Thymus (tissue), 11 donors: ENCODE measurements around the gene KIF16B. TPM values are rescaled to one million over a fixed set of nuclear protein-coding genes. Genes with fewer than 3 reads are reported as not detected.

Experiments
- DNase-seq, 9 donors: peaks; one replicate each; pipeline ENCODE4 v3.0.0-alpha.2; 2013; ENCODE audit warnings: low spot score in 9 of 9, low read depth in 6 of 9, missing footprints in 1 of 9
- H3K27ac ChIP-seq, 2 donors: one replicate each; pipeline ENCODE4 v1.5.1; 2013; ENCODE audit warnings: control low read depth in 1 of 2, low read depth in 1 of 2, low read length in 1 of 2, mild to moderate bottlenecking in 1 of 2, moderate library complexity in 1 of 2
- H3K27me3 ChIP-seq, 2 donors: one replicate each; pipeline ENCODE4 v1.5.1; 2013; ENCODE audit warnings: low read length in 1 of 2; ENCODE audit not compliant: control insufficient read depth in 2 of 2, insufficient read depth in 1 of 2
- H3K36me3 ChIP-seq, 2 donors: one replicate each; pipeline ENCODE4 v1.5.1; 2013; ENCODE audit warnings: low read length in 1 of 2, mild to moderate bottlenecking in 1 of 2, moderate library complexity in 1 of 2; ENCODE audit not compliant: control insufficient read depth in 2 of 2, insufficient read depth in 2 of 2
- H3K4me1 ChIP-seq, 2 donors: one replicate each; pipeline ENCODE4 v1.5.1; 2013; ENCODE audit warnings: low read length in 2 of 2; ENCODE audit not compliant: control insufficient read depth in 2 of 2, insufficient read depth in 2 of 2
- H3K4me3 ChIP-seq, 2 donors: one replicate each; pipeline ENCODE4 v1.5.1; 2013; ENCODE audit warnings: low read length in 2 of 2, control low read depth in 1 of 2, mild to moderate bottlenecking in 1 of 2
- H3K9me3 ChIP-seq, 2 donors: one replicate each; pipeline ENCODE4 v1.5.1; 2013; ENCODE audit warnings: low read length in 1 of 2, mild to moderate bottlenecking in 1 of 2; ENCODE audit not compliant: control insufficient read depth in 2 of 2, insufficient read depth in 1 of 2
- WGBS: extraction: QIAGEN DNeasy Blood & Tissue Kit; methylation state at CpG from one replicate; pipeline ENCODE4 v1.1.7; 2013; 5-methylcytosine and 5-hydroxymethylcytosine counted together
- polyA plus RNA-seq: library from polyadenylated mRNA; stranded (reverse); fragments of 200-250 nt; gene quantifications from one replicate; pipeline ENCODE4 v1.2.3, GENCODE V29; 2013
- total RNA-seq: library from RNA; stranded (reverse); fragments of 120-200 nt; gene quantifications from one replicate; pipeline ENCODE4 v1.2.4, GENCODE V29; 2013
- donor health status: healthy.

Gene KIF16B
- total and polyA plus RNA-seq, 2 donors: 5.2 to 6.7 TPM

DNA sequence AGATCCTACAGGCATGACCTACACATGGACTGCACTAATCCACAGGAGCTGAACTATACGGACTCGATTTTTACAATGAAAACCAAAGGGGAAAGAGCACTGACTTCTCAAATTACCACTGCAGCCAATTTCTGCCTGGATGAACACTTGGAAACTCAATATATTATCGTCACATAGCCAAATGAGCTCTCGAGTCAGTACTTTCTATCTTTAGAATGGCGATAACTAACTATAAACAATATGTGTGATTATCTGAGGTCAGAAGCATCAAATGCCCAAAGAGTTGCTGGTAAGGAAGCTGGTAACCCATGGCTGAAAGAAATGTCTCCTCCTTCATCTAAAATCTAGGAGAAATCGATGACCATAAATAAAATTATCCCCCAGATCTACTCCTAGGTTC lies 86.7 kb downstream of the KIF16B start:
- H3K4me3 ChIP-seq: no peak overlapping the region
- no peaks in the 10 kb centered on the region for H3K9me3 ChIP-seq
- 98% methylated on average over 6 of the region's 6 CpGs for WGBS
- no peaks in the 10 kb centered on the region for H3K36me3 ChIP-seq
- DNase-seq: no peak
- H3K27ac ChIP-seq: no peak overlapping the region
- H3K27me3 ChIP-seq: no peaks in the 10 kb centered on the region
- no peaks in the 10 kb centered on the region for H3K4me1 ChIP-seq

DNA sequence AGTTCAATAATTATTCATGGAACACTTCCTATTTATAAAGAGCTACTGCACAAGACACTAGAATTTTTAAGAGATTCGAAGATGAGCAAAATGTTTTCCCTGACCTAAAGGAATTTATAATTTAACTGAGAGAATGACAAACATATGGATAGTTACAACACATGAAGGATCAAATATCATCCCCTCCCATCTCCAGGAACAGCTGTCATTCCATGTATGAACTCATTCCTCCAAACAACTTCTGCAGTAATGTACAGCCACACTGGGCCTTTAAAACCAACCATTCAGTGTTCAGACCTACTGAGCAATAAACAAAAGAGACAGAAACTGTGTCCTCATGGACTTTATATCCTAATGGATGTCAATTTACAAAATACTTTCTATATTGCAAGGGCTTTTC lies 87.8 kb downstream of the KIF16B start:
- Histone ChIP-seq H3K27me3 (no peaks in the 10 kb centered on the region), H3K4me3 (no peak overlapping the region), H3K4me1 (no peaks in the 10 kb centered on the region), H3K27ac (no peak overlapping the region), H3K36me3 (no peaks in the 10 kb centered on the region), H3K9me3 (no peaks in the 10 kb centered on the region)
- 93% methylated on average over 1 of the region's 1 CpG for WGBS
- DNase-seq: no peak

DNA sequence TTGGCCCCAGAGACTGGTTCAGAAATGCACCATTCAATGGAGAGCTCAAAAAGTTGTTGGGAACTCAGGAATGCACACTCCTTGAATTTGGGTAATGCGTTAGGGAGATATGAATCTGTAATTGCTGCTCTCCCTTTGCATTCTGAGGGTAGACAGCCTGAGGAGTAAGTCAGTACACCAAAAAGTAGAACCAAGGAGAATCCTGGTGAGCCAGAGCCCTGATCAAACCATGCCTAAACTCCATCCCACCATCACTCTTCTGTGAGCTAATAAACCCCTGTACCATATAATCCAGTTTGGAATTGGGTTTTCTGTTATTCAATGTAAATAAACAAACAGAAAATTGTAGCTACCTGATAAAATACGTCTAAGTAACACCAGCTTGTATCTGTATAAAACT lies 90.2 kb downstream of the KIF16B start:
- Histone ChIP-seq H3K36me3 (no peaks in the 10 kb centered on the region), H3K4me1 (no peaks in the 10 kb centered on the region), H3K27ac (no peak overlapping the region), H3K9me3 (no peaks in the 10 kb centered on the region), H3K4me3 (no peak overlapping the region), H3K27me3 (no peaks in the 10 kb centered on the region)
- no peak for DNase-seq
- 96% methylated on average over 2 of the region's 2 CpGs for WGBS

DNA sequence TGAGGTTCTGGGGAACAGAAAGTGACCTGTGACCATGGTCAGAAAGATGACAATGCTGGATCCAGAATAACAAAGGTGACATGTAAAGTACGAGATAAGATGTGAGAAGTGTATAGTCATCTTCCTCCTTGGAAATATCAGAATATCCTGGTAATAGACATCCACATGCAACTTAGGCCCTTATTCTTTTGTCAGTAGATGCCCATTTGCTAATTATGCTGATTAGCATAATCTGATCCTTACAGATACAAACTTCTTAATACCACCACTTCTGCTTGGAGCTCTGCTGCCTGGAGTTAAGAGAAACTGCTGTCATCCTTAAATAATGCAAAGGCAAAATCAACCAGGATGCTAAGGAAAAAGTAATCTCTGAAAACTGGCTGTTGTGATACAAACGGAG lies 91.3 kb downstream of the KIF16B start:
- Histone ChIP-seq H3K36me3 (no peaks in the 10 kb centered on the region), H3K4me1 (no peaks in the 10 kb centered on the region), H3K27me3 (no peaks in the 10 kb centered on the region), H3K4me3 (no peak overlapping the region), H3K27ac (no peak overlapping the region), H3K9me3 (no peaks in the 10 kb centered on the region)
- WGBS: 98% methylated on average over 2 of the region's 2 CpGs
- DNase-seq: no peak

DNA sequence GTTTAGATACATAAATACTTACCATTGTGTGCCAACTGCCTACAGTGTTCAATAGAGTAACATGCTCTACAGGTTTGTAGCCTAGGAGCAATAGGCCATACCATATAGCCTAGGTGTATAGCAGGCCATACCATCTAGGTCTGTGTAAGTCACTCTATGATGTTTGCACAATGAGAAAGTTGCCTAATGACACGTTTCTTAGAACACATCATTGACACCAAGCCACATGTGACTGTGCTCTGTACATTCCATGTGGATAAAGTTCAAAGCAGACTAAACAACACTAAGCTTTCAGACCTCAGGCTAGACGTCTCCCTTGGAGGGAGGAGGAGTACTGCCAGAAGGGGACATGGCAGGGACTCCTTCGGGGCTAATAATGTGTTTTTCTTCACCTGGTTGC lies 93.6 kb downstream of the KIF16B start:
- 92% methylated on average over 3 of the region's 3 CpGs for WGBS
- Histone ChIP-seq H3K27me3 (no peaks in the 10 kb centered on the region), H3K4me3 (no peak overlapping the region), H3K27ac (no peak overlapping the region), H3K36me3 (no peaks in the 10 kb centered on the region), H3K9me3 (no peaks in the 10 kb centered on the region), H3K4me1 (no peaks in the 10 kb centered on the region)
- DNase-seq: no peak

DNA sequence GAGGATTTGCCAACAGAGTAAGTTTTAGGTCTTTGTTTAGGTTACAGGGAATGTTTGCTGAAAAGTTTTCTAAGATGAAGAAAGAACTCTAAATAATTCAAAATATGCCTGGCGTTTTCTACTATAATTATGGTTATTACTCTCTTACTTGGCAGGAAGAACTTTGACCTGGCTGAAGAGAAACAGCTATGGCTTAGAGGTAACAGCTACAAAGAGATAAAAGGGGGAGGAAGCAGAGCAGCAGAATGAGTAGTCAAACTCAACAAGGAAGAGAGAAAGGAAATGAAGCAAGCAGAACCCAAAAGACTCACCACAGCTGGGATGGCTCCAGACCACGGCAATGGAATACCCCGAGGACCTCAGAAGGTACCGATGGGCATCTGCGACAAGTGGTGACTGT lies 95.6 kb downstream of the KIF16B start:
- Histone ChIP-seq H3K4me1 (no peaks in the 10 kb centered on the region), H3K4me3 (no peak overlapping the region), H3K27me3 (no peaks in the 10 kb centered on the region), H3K27ac (no peak overlapping the region), H3K9me3 (no peaks in the 10 kb centered on the region), H3K36me3 (no peaks in the 10 kb centered on the region)
- DNase-seq: no peak
- WGBS: 53% methylated on average over 5 of the region's 5 CpGs

DNA sequence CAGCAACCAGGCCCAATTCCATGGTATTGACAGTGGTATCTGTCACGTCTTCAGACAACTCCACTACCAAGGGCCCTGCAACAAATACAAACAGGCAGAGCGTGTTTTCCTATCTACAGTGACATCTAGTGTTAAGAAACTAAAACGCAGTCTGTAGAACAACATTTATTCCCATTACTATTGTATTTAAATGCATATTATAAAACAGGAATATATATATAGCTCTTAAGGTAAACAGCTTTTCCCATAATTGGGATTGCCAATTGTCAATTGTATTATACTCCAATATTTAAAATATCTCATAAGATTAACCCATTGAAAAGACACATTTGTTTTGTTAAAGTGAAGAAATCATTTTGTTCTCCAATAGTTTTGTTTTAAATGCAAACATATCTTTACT lies 97.2 kb downstream of the KIF16B start:
- no peak overlapping the region for H3K27ac ChIP-seq
- no peaks in the 10 kb centered on the region for H3K4me1 ChIP-seq
- no peaks in the 10 kb centered on the region for H3K9me3 ChIP-seq
- peak in 7 of 9 donors; percentile 6 to 60 (median 32) for DNase-seq
- no peaks in the 10 kb centered on the region for H3K27me3 ChIP-seq
- no peak overlapping the region for H3K4me3 ChIP-seq
- H3K36me3 ChIP-seq: no peaks in the 10 kb centered on the region
- 36% methylated on average over 3 of the region's 3 CpGs for WGBS

DNA sequence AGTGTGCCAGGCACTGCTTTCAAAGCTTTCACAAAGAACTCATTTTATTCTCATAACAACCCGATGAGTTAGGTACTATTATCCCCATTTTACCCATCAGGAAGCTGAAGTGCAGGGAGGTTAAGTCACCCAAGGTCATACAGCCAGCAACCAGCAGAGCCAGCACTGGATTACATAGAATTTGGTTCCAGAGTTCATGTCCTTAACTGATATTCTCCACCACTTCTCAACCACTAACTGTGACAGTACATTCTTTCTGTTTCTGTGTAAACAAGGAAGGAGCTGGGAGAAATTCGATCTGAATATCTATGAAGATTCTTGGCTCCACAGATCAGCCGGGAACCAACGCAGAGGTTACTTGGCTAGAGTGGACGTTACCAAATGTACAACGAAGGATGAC lies 98.0 kb downstream of the KIF16B start:
- no peaks in the 10 kb centered on the region for H3K4me1 ChIP-seq
- H3K27me3 ChIP-seq: no peaks in the 10 kb centered on the region
- no peak for DNase-seq
- no peak overlapping the region for H3K4me3 ChIP-seq
- H3K9me3 ChIP-seq: no peaks in the 10 kb centered on the region
- H3K36me3 ChIP-seq: no peaks in the 10 kb centered on the region
- 91% methylated on average over 6 of the region's 6 CpGs for WGBS
- no peak overlapping the region for H3K27ac ChIP-seq

DNA sequence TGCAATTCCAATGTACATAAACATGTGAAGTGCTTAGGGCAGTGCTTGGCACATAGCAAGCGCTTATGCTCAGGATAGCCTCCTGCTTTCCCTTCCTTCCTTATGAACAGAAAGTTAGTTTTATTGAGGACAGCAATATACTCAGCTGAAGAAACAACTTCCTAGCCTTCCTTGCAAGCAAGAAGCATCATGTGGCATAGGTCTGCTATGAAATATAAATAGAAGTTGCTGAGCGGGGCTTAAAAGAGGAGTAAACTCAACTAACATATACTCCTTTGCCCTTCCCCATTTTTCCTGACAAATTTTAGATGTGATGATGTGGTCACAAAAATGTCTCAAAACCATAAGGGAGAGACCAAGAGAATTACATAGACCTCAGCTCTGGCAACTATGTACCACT lies 98.9 kb downstream of the KIF16B start:
- no peak overlapping the region for H3K27ac ChIP-seq
- H3K4me3 ChIP-seq: no peak overlapping the region
- H3K27me3 ChIP-seq: no peaks in the 10 kb centered on the region
- no peak for DNase-seq
- no peaks in the 10 kb centered on the region for H3K36me3 ChIP-seq
- H3K4me1 ChIP-seq: no peaks in the 10 kb centered on the region
- H3K9me3 ChIP-seq: no peaks in the 10 kb centered on the region
- WGBS: 98% methylated on average over 2 of the region's 2 CpGs
